HG02610 (cell line): ENCODE data around the gene DGUOK.

ENCODE experiments used
- ATAC-seq: cut with Tn5 transposase; IDR thresholded peaks from one replicate; pipeline ENCODE4 v1.9.1; 2021; ENCODE audit warnings: mild to moderate bottlenecking, moderate library complexity; ENCODE audit not compliant: unreplicated experiment

Gene DGUOK

DNA sequence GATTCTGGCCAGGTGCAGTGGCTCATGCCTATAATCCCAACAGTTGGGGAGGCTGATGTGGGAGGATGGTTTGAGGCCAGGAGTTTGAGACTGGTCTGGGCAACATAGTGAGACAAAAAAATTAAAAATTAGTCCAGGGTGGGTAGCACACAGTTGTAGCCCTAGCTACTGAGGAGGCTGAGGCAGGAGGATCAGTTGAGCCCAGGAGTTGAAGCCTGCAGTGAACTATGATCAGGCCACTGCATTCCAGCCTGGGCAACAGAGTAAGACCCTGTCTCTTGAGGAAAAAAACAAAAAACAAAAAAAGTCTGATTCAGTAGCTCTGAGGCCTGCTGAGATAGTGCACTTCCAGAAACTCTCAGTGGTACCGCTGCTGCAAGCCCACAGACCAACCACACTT lies 50.1 kb downstream of the DGUOK start:
- no peak for ATAC-seq

DNA sequence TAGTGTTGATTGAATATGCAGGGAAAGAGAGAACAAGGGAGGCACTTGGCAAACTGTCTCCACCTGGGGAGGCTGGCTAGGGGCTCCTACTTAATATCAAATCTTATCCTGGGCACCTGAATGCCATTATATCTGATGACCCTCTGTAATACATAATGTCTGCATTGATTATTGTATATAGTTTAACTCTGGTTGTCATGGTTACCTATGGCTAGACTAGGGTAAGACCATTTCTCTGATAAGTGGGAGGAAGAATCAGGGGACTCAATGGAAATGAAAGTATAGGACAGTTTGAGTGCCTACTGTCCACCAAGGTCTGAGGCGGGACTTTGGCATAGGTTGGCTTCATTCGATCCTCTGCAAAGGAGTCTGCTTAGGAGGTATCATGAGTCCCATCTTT lies 50.8 kb downstream of the DGUOK start:
- ATAC-seq, result no peak

DNA sequence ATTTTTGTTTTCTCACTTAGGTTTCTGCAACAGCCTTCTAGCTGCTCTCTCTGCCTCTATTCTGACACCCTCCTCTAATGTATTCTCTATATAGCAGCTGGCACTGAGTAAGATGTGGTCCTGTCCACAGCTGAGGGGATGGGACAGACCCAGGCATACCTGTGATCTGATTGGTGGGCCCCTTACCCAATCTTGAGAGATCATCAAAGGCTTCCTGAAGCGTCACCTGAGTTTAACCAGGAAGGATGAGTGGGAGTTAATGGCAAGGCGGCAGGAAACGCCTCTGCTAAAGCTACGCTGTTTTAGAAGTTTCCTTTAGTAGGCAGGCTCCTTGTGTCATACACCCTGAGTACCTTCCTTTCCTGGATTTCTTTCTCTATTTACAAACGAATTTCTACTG lies 52.3 kb downstream of the DGUOK start:
- peak; percentile 44 for ATAC-seq

DNA sequence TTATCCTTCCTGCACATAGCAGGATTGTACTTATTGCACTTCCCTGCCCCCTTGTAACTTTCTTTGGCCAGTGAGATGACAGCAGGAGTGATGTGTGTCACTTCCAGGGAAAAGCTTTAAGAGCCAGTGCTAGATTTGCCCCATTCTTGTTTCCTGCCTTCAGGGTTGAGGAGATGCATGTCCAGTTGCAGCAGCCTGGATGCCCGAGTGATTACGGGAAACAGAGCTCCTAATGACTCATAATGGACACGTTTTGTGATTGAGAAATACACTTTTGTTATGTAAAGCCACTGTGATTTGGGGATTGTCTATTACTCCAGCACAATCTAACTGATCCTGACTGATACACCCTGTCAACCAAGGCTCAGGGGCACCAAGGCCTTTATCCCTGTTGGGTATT lies 53.0 kb downstream of the DGUOK start:
- ATAC-seq, result no peak

DNA sequence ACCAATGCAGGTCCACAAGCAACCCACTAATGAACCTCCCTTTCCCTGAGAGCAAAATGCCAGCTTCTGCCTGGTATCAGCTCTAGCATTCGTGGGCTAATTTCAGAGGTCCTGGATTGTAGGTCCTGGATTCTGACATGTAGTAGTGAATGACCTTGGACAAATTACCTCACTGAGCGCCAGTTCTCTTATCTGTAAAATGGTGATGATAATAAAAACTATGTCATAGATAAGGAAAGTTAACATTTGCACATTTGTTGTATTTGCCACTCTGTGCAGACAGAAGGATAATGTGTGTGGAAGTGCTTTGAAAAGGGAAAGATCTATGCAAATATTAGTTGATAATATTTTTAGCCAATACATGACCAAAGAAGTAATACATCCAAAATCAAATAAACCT lies 53.9 kb downstream of the DGUOK start:
- no peak for ATAC-seq

DNA sequence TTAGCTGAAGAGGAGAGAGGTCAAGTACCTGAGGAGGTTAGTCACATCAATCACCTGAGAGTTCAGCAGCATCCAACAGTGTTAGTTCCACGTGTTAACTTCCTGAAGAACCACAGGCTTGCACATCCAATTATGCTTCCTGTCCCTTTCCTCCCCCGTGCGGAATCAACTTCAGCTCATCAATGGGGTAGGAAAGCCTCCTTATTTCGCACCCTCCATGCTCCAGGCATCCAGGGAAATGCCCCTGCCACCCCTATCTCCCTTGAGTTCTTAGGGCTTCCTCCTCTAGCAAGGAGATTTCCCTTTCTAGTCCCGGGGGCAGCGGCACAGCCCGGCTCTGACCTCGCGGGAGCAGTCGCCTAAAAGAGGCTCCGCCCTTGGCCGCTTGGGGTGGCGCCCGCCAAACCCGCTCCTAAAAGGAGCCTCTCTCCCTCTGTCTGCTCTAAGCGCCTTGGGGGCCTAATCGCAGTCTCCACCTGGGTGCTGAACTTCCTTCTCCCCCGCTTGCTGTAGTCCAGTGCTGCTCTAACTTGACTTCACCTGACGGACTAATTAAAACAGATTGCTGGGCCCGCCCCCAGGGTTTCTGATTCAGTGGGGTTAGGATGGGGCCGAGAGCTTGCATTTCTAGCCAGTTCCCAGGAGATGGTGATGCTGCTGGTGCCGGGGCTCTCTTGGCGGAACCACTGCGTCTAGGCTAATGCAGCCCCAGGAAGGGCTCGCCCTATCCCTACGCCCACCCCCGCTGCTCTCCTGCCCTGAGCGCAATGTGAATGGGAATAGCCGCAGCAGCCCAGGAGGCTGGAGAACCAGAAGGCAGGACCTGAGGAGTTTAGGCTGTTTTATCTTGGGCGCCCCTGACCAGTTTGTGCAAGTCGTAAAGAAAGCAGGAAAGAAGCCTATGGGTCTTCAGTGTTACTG lies 54.7 kb downstream of the DGUOK start:
- peak; percentile 22 for ATAC-seq

DNA sequence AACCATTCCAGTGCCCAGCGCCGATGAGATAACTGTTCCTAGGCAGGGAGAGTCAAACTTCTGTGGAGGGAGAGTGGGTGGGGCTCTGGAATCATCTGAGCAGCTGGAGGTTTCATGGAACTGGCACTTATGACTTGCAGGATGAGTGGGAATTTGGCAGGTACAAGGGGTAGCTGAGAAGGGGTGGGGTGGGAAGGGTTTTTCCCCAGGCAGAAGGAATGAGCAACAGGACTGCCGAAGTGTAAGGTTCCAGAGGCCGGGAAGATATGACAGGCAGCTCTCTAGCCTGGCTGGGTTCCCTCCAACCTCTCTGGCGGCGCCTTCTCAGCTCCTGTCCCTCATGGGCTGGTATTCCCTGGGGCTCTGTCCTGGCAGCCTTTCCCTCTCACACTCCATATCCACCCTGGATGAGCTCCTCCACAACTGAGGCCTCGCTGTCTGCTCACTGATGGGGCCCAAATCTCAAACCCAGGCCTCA lies 55.5 kb downstream of the DGUOK start:
- ATAC-seq, result no peak

DNA sequence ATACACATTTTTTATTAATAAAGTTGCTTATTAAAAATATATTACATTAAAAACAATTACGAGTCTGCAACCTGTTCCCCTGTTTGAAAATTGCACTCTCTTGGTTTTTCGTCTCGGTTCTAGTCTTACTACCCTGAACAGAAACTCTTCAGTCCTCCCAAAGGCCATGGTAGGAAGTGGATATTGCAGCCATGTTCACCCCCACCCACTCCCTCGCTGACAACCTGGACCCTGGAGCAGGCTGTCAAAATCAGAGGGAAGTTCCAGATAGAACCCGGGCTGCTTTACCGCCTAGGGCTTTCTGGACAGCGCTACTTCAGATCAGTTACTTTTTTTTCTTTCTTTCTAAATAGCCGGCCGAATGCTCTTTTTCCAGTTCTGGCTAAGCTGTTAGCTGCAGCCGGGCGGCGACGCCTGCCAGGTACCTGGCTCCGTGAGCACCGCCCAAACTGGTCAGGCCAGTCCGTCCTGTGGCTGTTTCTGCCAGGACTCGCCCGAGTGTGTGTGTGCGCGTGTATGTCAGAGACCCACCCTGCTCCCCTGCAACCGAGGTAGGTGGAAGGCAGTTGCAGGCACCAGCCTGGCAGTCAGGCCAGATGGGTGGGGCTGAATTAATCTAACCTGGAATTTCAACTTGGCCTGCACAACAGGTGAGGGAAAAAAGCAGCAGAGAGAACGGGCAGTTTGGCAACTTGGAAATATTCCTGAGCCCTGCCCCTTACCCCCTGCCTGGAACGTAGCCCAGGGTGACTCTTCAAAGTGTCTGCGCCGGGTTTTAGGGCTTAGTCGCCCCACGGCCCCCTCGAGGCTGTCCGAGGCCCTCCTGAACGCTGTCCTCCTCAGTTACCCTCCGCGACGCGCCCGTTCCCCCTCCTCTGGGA lies 56.9 kb downstream of the DGUOK start:
- no peak for ATAC-seq

DNA sequence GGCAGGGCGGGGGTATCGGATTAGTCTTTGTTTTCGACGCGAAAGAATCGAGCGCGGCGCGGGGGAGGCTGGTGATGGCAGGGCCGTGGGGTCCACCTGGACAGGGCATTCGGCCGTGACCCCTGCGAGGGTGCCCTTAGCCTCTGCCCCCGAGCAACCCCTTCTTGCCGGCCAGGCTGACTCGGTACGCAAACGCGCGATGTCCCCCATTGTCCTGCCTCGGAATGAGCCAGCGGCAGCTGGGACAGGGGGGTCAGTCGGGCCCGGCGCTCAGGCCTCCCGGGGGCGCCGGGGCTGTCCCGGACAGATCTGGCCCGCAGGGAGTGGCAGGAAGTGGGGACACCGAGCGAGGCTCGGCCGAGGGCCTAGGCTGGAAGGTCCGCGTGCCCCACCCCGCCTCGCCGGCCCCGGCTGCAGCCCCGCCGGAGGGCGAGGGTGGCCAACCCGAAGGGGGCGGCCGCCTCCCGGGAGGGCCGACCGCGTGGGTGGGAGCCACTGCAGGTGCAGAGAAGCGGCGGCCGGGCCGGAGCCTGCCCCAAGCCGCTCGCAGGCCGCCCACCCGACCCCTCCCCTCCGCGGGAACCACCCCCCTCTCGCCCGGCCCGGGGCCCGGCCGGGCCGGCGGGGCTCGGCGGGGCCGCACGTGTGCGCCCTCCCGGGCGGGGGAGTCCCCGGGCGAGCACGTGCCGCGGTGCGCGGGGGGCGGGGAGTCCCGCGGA lies 57.7 kb downstream of the DGUOK start, which contains the start of gene TET3:
Gene TET3, plus strand, starts transcription at position 708 of the 719 bp plus-strand sequence. CDS start 1,494 bp downstream, outside the sequence.
- peak; percentile 34 for ATAC-seq

DNA sequence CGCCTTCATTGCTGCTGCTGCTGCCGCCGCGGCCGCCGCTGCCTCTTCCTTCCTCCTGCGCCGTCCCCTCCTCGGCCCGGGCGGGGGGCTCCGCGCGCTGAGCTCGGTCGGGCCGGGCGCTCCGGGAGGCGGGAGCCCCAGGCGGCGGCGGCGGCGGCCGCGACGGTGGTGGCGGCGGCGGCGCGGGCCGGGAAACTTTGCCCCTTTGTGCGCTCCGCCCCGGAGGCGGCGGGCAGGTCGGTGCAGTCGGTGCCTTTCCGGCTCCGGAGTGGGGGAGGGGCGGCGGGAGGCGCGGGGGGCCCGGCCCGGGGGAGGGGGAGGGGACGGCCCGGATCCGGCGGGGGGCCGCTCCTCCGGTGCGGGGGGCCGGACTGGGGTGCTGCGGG lies 58.2 kb downstream of the DGUOK start:
- ATAC-seq, result peak; percentile 18

DNA sequence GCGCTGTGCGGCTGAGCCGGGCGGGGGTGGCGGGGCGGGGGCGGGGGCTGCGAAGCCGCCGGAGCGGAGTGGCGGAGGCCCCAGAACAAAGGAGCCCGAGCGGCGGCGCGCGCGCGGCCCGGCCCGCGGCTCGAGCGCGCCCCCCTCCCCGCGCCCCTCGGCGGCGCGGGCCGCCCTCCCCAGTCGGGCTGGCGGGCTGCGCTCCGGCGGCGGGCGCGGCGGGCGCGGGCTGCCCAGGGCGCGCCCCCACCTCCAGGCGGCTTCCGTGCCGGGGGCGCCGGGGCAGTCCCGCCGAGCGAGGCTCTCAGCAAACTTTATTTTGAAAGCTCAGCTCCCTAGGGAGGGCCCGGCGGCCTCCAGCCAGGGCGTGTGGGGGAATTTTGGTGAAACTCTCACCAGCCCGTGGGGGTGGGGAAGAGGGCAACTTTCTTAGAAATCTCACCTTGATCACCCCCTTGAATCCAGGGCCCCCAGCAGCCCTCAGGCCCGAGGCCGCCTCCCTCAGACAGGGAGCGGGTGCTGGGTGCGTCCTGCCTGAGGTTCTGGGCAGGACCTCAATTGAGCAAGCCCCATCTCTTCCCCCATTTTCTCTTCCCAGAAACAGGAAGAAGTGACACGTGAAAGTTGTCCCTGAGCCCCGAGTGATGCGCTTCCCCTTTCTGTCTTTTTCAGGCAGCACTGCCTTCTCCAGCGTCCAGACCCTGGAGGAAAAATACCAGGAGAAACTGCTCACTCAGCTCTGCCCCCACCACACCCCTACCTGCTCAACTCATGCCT lies 58.8 kb downstream of the DGUOK start:
- ATAC-seq, result peak; percentile 47

DNA sequence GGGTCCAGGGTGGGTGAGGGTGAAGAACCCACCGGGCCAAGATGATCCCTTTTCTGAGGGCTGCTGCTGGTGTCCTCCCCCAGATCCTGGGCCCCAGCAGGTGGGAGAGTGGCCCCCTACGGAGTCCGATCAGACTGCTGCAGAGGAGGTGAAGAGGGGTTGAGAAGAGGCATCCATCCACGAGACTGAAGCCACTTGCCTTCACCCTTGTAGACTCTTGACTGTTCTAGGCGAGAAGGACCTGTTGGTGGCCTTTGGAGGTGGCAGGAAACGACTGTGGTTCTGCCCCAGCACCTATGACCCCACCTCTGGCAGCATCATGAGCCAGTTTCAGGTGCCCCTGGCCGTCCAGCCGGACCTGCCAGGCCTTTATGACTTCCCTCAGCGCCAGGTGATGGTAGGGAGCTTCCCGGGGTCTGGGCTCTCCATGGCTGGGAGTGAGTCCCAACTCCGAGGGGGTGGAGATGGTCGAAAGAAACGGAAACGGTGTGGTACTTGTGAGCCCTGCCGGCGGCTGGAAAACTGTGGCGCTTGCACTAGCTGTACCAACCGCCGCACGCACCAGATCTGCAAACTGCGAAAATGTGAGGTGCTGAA lies 59.5 kb downstream of the DGUOK start:
- no peak for ATAC-seq

DNA sequence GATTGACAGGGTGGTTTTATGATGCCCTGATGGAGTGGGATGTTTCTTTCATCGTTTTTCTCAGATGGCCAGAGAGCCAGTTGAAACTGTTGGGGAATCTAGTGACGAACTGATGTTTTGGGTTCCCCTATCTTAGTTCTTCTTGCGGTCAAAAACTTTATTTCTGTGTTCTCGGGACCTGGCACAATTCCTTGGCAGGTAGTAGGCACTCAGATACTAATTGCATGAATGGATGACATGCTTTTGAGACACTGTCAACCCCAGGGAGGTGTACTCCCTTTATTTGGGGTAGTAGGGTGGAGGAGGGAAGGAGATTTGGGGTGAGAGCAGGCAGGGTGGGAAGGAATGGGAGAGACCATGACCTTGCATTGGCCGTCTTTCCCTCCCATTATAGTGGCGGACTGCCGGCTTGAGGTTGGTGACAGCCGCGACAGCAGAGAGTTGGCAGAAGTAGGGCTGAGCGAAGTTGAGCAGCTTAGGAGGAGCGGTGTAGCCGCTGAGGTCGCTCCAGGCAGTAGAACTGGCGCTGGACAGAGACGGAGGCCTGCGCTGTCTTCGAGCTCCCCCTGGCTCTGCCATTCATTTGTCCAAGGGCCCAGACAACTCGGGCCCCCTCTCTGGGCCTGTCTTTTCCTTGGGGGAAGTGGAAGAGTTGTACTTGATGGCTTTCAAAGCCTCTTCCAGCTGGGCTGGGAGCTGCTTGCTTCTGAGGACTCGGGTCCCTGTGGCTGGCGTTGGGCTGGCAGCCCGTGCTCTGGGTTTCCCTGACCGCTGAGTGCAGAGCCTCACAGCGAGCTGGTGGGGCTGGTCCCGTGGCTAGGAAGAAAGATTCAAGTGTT lies 60.6 kb downstream of the DGUOK start:
- no peak for ATAC-seq

DNA sequence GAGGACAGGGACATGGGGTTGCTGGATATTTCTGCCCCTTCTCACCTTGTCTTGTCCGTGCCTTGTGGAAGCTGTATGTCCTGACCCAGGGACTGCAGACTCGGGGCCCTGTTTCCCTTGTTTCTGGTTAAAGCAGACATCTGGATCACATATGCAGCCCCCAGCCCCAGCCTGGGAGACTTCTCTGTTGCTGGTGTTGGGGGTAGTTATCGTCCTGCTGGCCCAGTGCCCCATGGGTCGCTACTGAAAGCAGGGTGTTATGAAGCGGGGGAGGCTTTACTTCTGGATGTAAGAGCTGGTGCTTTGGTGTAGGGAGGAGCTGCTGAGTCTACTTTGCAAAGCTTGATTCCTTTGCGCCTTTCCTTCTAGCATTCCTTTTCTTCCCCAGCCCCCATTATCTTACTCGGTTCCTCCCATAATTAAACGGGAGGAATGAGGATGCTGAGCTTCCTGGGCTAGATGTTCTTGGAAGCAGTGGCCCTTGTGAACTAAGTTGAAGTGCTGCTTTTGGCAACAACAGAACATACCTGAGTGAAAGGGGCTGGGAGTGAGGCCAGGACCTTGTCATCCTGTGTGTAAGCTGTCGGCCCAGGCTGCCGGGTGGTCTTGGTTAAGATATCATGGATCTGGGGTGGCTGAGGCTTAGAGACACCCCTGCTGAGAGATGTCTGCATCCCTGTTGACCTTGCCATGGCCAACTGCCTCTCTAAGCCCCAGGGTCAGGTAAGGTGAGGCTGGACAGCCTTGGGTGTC lies 61.4 kb downstream of the DGUOK start:
- ATAC-seq, result no peak

DNA sequence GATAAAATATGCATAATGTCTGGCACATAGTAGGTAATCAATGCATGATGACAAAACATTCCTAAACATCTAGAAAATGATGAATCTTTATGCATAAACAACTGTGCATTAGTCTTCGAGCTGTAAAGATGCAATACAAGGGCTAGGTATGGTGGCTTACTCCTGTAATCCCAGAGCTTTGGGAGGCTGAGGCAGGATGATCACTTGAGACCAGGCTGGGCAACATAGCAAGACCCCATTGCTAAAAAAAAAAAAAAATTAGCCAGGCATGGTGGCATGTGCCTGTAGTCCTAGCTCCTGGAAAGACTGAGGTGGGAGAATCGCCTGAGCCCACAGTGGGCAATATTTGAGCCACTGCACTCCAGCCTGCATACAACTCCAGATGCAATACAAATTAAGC lies 63.3 kb downstream of the DGUOK start:
- no peak for ATAC-seq

DNA sequence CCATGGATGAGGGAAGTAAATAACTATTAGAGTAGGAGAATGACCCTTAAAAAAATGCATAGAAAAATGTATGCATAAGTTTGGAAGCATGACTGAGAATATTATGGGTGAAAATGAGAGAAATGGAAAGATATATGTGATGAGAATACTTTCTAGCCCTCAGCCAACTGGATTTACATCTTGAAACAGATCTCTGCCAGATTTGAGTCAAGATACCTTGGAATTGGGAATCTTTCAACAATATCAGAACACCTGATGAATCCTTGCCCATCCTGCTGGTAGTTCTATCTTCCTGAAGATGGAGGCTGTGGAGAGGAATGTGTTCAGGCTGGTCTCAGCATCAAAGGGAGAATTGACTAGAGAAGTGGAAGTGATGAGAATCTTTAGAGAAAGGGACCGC lies 63.9 kb downstream of the DGUOK start:
- ATAC-seq, result no peak

DNA sequence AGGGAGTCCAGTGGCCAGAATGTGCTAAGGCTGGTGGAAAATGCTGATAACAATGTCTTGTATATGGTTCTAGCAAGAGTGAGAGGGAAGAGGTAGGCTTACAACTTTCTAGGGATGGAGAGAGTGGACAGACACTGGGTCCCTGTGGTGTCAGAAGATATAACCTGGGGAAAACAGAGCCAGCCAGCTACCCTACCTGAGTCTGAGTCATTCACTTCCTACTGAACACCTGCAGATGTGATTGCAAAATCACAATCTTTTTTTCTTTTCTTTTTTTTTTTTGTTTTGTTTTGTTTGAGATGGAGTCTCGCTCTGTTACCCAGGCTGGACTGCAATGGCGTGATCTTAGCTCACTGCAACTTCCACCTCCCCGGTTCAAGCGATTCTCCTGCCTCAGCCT lies 65.4 kb downstream of the DGUOK start:
- ATAC-seq, result no peak

DNA sequence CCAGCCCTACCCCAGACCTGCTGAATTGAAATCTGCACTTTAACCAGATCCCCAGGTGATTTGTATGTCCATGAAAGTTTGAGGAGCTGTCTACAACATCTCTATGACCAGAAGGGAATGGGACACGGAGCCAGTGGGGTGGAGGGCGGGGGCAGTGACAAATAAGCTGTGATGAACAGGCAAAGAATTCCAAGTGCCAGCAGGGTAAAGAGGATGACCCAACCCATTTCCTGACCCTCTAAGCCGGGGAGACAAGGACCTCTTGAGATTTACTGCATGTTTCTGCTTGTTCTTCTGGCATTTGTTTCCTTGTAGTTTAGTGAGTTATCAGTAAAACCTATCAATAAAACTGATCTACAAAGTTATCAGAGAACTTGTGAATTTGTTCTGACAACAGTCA lies 66.7 kb downstream of the DGUOK start:
- no peak for ATAC-seq
